ENCODE measurements around the gene SCRN1.
"Not testable (repeated sequence)": the region's sequence is repeated elsewhere in the genome, so short reads cannot be mapped to it uniquely, and the experiment has no call there.

Gene SCRN1

GRCh38 chr7:29924006-29924405, 65.6 kb downstream of the SCRN1 start:
- no peak for DNase-seq

- DNase-seq = no peak
Measured at GRCh38 chr7:29922921-29923700, 66.5 kb downstream of the SCRN1 start.

- peak; percentile 80 for DNase-seq
Measured at GRCh38 chr7:29921404-29922010, 68.1 kb downstream of the SCRN1 start.

GRCh38 chr7:29920491-29920890, 69.1 kb downstream of the SCRN1 start:
- no peak for DNase-seq

GRCh38 chr7:29919790-29920189, 69.8 kb downstream of the SCRN1 start:
- no peak for DNase-seq

GRCh38 chr7:29918850-29919249, 70.8 kb downstream of the SCRN1 start:
- DNase-seq = no peak

- peak; percentile 70 for DNase-seq
Measured at GRCh38 chr7:29917641-29918040, 72.0 kb downstream of the SCRN1 start.

- DNase-seq = peak; percentile 21
Measured at GRCh38 chr7:29915481-29916215, 74.0 kb downstream of the SCRN1 start.

GRCh38 chr7:29914180-29914579, 75.4 kb downstream of the SCRN1 start:
- DNase-seq = no peak

- no peak for DNase-seq
Measured at GRCh38 chr7:29906200-29907022, 83.2 kb downstream of the SCRN1 start.

GRCh38 chr7:29900745-29901144, 88.9 kb downstream of the SCRN1 start:
- no peak for DNase-seq

GRCh38 chr7:29898301-29898700, 91.3 kb downstream of the SCRN1 start:
- DNase-seq = no peak

- DNase-seq = no peak
Measured at GRCh38 chr7:29896685-29897411, 92.8 kb downstream of the SCRN1 start.

GRCh38 chr7:29895559-29895958, 94.0 kb downstream of the SCRN1 start:
- no peak for DNase-seq

GRCh38 chr7:29894256-29894655, 95.3 kb downstream of the SCRN1 start:
- DNase-seq = no peak

GRCh38 chr7:29893351-29893965, 96.1 kb downstream of the SCRN1 start:
- DNase-seq = no peak

- DNase-seq = no peak
Measured at GRCh38 chr7:29892231-29892630, 97.4 kb downstream of the SCRN1 start.

GRCh38 chr7:29891766-29892165, 97.8 kb downstream of the SCRN1 start:
- DNase-seq = no peak

- DNase-seq = not testable (repeated sequence)
Measured at GRCh38 chr7:29890786-29891185, 98.8 kb downstream of the SCRN1 start.

- no peak for DNase-seq
Measured at GRCh38 chr7:29890251-29890650, 99.3 kb downstream of the SCRN1 start.

- DNase-seq = no peak
Measured at GRCh38 chr7:29889288-29889687, 100.3 kb downstream of the SCRN1 start.

- no peak for DNase-seq
Measured at GRCh38 chr7:29888006-29888405, 101.6 kb downstream of the SCRN1 start.

All from NCI-H510A treated with DMSO at 0.1 percent for 48 hours (cell line).